HG03175 (cell line): Measurements from ENCODE around the gene TBC1D9.

Experiments used
- ATAC-seq: cut with Tn5 transposase; IDR thresholded peaks from one replicate; pipeline ENCODE4 v1.9.1; 2021; ENCODE audit warnings: mild to moderate bottlenecking, moderate library complexity; ENCODE audit not compliant: unreplicated experiment

Gene TBC1D9

GRCh38 chr4:140659943-140660700 lies 96.1 kb downstream of the TBC1D9 start:
- no peak for ATAC-seq

- ATAC-seq: no peak
These were observed 101.7 kb downstream of the TBC1D9 start for GRCh38 chr4:140654495-140654814.

DNA sequence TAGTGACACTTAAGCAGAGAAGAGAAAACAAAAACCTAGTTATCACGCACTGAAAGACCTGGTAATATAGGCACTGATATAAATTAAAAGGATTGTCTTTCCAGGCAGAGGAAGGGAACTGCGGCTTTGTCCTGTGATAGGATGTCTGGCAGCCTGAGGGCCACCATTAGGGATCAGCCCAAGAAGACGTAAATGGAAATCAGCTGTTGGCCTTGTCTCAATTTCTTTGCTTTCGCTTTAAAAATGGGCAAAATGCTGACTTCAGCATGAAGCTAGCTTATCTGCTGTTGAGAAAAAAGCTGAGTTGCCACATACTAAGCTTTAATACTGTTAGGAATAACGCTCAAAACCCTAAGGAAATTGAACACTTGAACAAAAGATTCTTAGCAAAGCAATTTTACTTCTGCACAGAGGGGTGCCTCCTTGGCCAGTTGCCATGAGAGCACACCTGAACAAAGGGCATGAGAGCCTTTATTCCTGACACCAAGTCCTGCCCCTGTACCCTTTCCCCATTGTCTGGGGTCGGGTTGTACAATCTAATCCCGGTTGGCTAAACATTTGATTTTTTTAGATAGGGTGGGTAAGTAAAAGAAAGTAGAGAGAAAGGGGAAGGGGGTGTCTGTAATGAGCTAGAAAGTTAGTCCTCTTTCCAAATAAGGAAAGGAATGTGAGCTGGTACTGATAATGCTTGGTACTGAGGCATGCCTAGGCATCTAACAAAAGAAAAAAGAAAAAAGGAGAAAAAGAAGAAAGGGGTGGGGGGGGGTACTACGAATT lies 102.3 kb downstream of the TBC1D9 start:
- ATAC-seq: no peak

- ATAC-seq: no peak
These were observed 103.6 kb downstream of the TBC1D9 start for GRCh38 chr4:140652601-140653000.

DNA sequence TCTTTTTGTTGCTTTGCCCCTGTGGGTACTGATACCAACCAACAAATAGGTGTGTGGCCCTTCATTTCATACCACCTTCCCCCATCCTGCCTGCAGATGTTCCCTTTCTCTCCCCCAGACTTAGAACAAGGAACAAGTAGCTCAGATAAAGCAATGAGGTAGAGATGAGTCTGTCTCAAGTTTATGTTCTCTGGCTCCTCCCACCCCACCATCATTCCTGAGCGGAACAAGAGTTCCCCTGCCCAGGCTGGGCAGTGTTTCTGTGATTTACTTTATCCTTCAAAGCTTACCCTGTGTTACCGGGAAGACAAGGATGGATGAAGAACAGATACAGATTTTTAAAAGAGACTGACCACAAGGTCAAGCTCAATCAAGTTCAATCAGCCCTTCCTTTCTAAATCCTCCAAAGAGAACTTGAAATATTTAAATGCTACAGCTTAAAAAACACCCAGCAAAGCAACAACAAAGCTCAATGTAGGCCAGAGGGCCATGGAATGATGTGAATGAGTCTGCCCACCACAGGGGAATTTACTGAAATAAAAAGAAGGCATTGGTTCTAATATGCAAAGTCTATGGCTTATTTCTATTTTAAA lies 107.4 kb downstream of the TBC1D9 start:
- ATAC-seq: no peak

DNA sequence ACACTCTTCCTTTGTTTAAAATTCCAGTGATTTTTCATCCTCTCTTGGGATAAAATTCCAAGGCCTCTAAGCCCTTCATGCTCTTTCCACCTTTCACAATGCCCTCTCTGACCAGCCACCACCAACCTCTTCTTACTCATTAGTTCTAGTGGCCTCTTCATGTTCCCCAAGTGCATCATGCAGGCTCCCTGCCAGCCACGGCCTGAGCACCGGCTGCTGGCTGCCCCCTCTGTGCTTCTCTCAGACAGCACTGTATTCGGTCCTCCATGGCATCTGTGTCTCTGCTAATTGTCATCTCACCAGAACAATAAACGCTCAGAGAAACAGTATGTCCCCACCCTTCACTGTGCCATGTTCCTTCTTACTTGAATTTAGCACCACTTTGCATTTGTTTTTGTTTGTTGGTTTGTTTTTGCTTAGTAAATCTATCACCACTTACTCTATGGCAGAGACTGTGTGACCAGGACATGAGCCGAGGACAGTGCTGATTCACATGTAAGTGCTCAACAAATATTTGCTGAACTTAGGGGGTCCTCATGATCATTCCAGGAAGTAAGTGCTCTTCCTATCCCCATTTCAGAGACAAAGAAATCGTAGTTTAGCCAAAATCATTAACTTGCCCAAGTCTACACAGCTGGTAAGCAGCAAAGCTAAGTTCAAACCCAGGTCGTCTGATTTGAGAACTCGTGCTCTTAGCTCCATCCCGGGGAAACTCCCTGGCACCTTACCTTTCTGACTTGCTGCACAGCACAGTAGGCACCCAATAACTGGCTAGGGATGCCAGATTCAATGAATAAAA lies 110.4 kb downstream of the TBC1D9 start:
- ATAC-seq: no peak

DNA sequence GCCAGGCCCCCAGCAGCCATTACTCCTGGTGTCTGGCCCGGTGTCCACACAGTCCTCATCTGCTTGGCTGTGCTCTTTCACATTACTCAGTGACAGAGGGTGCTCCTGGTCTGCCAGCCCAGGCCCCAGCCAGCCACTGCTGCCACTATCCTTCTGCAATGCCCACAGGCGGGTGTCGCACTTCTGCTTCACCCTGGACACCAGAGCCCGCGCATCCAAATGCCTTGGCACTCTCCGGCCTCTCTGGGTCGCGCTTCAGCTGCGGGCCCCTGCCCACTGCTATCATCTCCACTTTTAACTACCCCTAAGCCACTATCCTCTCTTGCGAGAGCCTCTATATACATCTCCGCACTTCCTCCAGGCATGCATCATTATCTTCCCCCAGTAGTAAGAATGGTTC lies 111.0 kb downstream of the TBC1D9 start:
- no peak for ATAC-seq

DNA sequence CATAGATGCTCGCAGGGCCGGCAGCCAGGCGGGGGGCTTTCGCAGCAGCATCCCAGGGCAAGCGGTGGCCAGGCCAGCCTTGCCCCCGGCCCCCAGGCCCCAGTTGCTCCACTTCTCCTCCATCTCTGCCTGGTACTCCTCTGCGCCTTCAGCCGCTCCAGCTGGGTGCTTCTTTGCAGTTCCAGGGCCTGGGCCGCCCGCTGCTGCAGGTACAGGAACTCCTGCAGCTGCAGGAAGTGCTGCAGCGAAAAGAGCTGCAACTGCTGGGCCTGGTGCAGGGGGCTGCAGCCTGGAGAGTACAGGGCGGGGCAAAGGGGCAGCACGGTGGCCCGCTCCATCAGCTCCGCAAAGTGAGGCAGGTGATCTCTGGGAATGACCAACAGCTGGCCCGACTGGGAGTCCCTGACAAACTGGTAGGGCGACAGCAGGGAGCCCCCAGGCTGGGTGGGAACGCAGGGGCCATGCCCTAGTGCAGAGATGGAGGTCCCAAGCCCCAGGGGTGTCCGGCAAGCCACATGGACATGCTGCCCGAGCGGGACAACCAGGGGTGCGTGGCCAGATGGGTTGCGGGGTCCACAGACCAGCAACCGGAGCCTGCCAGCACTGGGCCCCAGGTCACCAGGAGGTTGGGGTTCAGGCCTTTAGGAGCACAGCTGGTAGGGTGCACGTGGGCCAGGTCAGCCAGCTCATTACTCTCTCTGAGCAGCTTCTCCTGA lies 111.6 kb downstream of the TBC1D9 start:
- ATAC-seq: no peak

DNA sequence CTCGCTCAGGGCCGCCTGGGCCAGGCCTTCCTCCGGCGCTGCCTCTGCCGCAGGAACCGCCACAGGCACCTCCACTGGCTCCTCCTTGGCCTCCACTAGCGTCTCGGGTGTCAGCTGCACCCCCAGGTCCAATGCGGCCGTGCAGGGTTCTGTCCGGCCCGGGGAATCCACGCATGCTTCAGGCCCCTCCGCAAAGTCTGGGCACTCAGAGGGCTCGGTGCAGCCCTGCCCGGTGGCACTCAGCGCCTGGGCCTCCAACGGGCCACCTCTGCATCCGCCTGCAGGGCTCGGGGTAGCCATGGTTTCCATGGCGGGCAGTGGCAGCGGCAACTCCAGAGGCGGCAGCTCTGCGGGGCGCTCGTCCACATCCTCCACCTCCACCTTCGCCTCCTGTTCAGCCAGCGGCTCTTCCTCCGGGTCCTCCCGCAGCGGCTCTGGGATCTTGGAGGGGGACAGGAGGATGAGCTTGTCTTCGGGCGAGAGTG lies 112.6 kb downstream of the TBC1D9 start:
- no peak for ATAC-seq

- ATAC-seq: no peak
These were observed 113.3 kb downstream of the TBC1D9 start for GRCh38 chr4:140642674-140643437.

GRCh38 chr4:140641789-140642439 lies 114.3 kb downstream of the TBC1D9 start:
- ATAC-seq: no peak

DNA sequence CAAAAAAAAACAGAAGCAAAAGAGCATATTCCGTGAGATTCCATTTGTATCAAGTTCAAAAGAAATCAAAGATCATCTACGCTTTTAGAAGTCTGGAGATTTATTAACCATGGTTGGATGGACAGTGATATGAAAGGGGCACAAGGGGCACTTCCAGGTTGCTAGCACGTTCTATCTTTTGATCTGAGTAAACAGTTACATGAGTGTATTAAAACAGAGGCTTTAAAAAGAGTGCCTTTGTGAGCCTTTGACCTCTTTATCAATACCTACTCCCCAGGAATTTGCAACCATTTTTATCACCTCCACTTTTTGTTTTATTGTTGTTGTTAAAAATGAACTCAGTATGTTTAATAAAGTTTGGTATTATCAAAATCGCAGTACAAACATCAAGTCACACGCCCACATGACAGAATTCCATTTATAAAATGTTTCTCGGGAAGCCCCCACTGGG lies 115.1 kb downstream of the TBC1D9 start:
- no peak for ATAC-seq

GRCh38 chr4:140640150-140640748 lies 115.9 kb downstream of the TBC1D9 start:
- ATAC-seq: no peak

DNA sequence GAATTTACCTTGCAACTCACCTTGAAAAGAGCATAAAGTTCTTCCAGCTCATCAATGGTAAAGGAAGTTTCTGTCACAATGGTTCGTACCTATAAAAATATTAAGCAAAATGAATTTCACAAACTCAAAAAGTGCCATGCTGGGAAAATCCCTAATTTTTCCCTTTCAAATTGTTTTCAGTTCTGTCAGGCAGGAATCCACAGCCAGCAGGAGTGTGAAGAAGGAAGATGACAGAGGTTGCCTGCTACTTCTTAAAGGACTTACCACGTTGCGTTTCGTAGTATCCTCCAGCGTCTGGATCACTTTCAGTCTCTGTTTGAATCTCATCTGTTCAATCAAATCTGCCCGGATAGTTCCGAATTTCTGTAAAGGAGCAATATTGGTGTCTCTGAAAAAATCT lies 117.1 kb downstream of the TBC1D9 start:
- no peak for ATAC-seq

DNA sequence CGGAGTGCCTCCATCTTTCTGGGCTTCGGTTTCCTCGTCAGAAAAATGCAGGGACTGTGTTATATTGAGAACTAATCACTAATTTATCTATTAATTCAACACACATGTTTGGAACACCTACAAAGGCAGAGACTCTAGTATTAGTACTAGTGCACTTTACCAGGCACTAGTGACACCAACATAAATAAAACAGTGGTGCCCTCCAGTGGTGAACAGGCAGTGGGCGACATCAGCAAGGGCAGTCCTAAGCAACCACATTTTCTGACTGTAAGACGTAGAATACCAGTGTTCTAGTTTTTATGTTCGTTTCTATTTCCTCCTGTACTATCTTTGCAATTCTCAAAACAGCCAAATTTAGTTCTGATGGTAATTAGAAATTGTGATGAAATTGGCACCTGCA lies 118.3 kb downstream of the TBC1D9 start:
- peak; percentile 75 for ATAC-seq

DNA sequence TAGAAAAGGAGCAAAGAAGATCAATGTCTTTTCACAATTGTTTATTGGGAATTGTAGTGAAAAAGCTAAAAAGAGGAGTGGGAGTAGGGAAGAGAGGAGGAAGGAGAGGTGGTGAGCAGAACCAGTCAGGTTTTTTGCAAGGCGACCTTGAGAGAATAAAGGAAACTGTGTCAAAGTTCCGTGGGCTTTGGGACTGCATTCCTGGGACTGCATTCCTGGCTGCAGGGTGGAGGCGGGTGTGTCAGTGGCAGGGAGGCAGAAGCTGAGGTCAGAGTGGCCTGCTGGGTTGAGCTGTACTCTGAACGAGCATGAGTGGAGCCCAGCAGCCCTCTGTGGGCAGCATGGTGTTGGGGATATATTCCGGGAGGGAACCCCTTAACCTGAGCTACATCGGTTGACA lies 120.6 kb downstream of the TBC1D9 start:
- ATAC-seq: no peak

- ATAC-seq: no peak
These were observed 122.2 kb downstream of the TBC1D9 start for GRCh38 chr4:140633951-140634350.

GRCh38 chr4:140633124-140633523 lies 123.1 kb downstream of the TBC1D9 start:
- ATAC-seq: no peak

DNA sequence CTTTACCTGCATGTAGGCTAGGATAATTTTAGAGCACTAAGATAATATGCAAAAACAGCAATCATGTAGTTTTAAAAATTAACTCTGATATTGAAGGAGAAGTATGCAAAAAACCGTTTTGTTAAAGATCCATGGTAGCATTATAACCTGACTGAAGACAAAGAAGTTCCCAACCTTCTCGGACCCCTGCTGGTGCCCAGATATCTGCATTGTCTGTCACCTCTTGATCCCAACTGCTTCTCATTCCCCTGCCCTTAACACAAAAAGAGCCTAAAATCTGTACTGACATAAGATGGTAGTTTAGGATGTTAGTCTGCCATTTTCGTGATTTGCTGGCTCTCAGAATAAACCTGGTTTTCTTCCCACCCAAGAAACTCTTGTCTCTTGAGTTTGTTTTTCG lies 125.9 kb downstream of the TBC1D9 start:
- ATAC-seq: no peak
